IMR-90 (cell line): ENCODE measurements around the gene AKAP1. TPM values are rescaled to one million over a fixed set of nuclear protein-coding genes. Genes with fewer than 3 reads are reported as not detected.
A peak's percentile ranks its signal among the peaks of the same experiment; 100 is the strongest.

ENCODE experiments used
- ATAC-seq: fragments of 200-7000 bp; cut with Tn5 transposase; 2 replicates; pipeline ENCODE4 v1.9.1; 2020; ENCODE audit warnings: low read depth, mild to moderate bottlenecking, moderate library complexity
- BruUV-seq: library from RNA; stranded (reverse); fragments of 400-500 nt; replicated peaks from 2 replicates; lab custom pipeline; 2021; lab: Mats Ljungman, UMichigan
- CTCF ChIA-PET: fragments of 300-600 bp; formaldehyde crosslinking; extraction: SDS; loops from one replicate; lab custom pipeline; 2021; ENCODE audit warnings: antibody characterized with exemption; lab: Yijun Ruan, JAX
- POLR2A ChIA-PET: fragments of 300-600 bp; sonication (Branson Sonifier 250); formaldehyde crosslinking; loops from one replicate; lab custom pipeline; 2022; ENCODE audit warnings: antibody characterized with exemption; ENCODE audit not compliant: unreplicated experiment; lab: Charles Lee
- DNase-seq: peaks from one replicate; pipeline ENCODE4 v3.0.0; 2013
- H2AFZ ChIP-seq: replicated peaks from 2 replicates; pipeline ENCODE3; 2013; ENCODE audit warnings: low read length, mild to moderate bottlenecking; ENCODE audit not compliant: poor library complexity
- H2AK5ac ChIP-seq: 2 replicates; pipeline ENCODE4 v1.6.1; 2013; ENCODE audit warnings: low read depth, low read length, inconsistent platforms
- H2AK9ac ChIP-seq: replicated peaks from 2 replicates; pipeline ENCODE3; 2013; ENCODE audit warnings: mild to moderate bottlenecking, low read depth, low read length, moderate library complexity; ENCODE audit not compliant: poor library complexity
- H2BK120ac ChIP-seq: 2 replicates; pipeline ENCODE4 v1.6.1; 2013; ENCODE audit warnings: low read depth, low read length, inconsistent platforms
- H2BK15ac ChIP-seq: 3 replicates; pipeline ENCODE4 v1.6.1; 2013; ENCODE audit warnings: low read depth, low read length, inconsistent platforms
- H2BK20ac ChIP-seq: 2 replicates; pipeline ENCODE4 v1.6.1; 2013; ENCODE audit warnings: low read depth, mild to moderate bottlenecking, inconsistent platforms, low read length, moderate library complexity
- H2BK5ac ChIP-seq: 2 replicates; pipeline ENCODE4 v1.6.1; 2013; ENCODE audit warnings: mild to moderate bottlenecking, low read depth, low read length, inconsistent platforms; ENCODE audit not compliant: poor library complexity, severe bottlenecking
- H3K14ac ChIP-seq: replicated peaks from 2 replicates; pipeline ENCODE4 v1.6.1; 2013; ENCODE audit warnings: low read depth, low read length, inconsistent platforms
- H3K18ac ChIP-seq: 2 replicates; pipeline ENCODE4 v1.6.1; 2013; ENCODE audit warnings: low read depth, low read length, control low read depth
- H3K23ac ChIP-seq: 2 replicates; pipeline ENCODE4 v1.6.1; 2013; ENCODE audit warnings: low read depth, low read length, inconsistent platforms
- H3K27ac ChIP-seq: 2 replicates; pipeline ENCODE4 v1.5.1; 2013; ENCODE audit warnings: mild to moderate bottlenecking, control low read depth, low read length; ENCODE audit not compliant: insufficient read depth
- H3K27me3 ChIP-seq: 2 replicates; pipeline ENCODE4 v1.6.1; 2013; ENCODE audit warnings: low read length; ENCODE audit not compliant: control insufficient read depth, insufficient read depth
- H3K36me3 ChIP-seq: 2 replicates; pipeline ENCODE4 v1.6.1; 2013; ENCODE audit warnings: low read length, mixed read lengths; ENCODE audit not compliant: control insufficient read depth, insufficient read depth
- H3K4ac ChIP-seq: 2 replicates; pipeline ENCODE4 v1.6.1; 2013; ENCODE audit warnings: low read depth, low read length, inconsistent platforms
- H3K4me1 ChIP-seq: 2 replicates; pipeline ENCODE4 v1.6.1; 2013; ENCODE audit warnings: low read length, mixed read lengths; ENCODE audit not compliant: control insufficient read depth, insufficient read depth
- H3K4me2 ChIP-seq: 2 replicates; pipeline ENCODE4 v1.6.1; 2013; ENCODE audit warnings: low read depth, mild to moderate bottlenecking, control low read depth, low read length, moderate library complexity
- H3K4me3 ChIP-seq: 2 replicates; pipeline ENCODE4 v1.5.1; 2013; ENCODE audit warnings: low read depth, mild to moderate bottlenecking, control low read depth, low read length, moderate library complexity; ENCODE audit not compliant: insufficient read depth
- H3K56ac ChIP-seq: 2 replicates; pipeline ENCODE4 v1.6.1; 2013; ENCODE audit warnings: low read length, inconsistent platforms; ENCODE audit not compliant: insufficient read depth; ENCODE audit errors: extremely low read depth
- H3K79me1 ChIP-seq, 2 experiments: 2 replicates each; pipeline ENCODE4 v1.6.1; 2013; ENCODE audit warnings: low read length in 2 of 2, inconsistent platforms in 1 of 2, low read depth in 1 of 2
- H3K9ac ChIP-seq: 2 replicates; pipeline ENCODE4 v1.6.1; 2013; ENCODE audit warnings: low read depth, low read length, control low read depth
- H3K9me1 ChIP-seq: 2 replicates; pipeline ENCODE4 v1.6.1; 2013; ENCODE audit warnings: low read length, inconsistent platforms; ENCODE audit not compliant: insufficient read depth
- H3K9me3 ChIP-seq: 2 replicates; pipeline ENCODE4 v1.6.1; 2013; ENCODE audit warnings: low read length; ENCODE audit not compliant: control insufficient read depth, insufficient read depth
- H4K20me1 ChIP-seq: 2 replicates; pipeline ENCODE4 v1.6.1; 2013; ENCODE audit warnings: low read length, inconsistent platforms; ENCODE audit not compliant: insufficient read depth
- H4K5ac ChIP-seq: 2 replicates; pipeline ENCODE4 v1.6.1; 2013; ENCODE audit warnings: mild to moderate bottlenecking, low read depth, low read length, control low read depth
- H4K8ac ChIP-seq, 2 experiments: 2 replicates each; pipeline ENCODE4 v1.6.1; 2013; ENCODE audit warnings: low read depth in 2 of 2, low read length in 2 of 2, control low read depth in 1 of 2, inconsistent platforms in 1 of 2
- H4K91ac ChIP-seq: 2 replicates; pipeline ENCODE4 v1.6.1; 2013; ENCODE audit warnings: low read depth, low read length, inconsistent platforms; ENCODE audit not compliant: insufficient read depth
- BHLHE40 ChIP-seq: fragments of 150-350 bp; IDR thresholded peaks from 2 replicates; pipeline ENCODE4 v1.6.1; 2016; ENCODE audit warnings: mild to moderate bottlenecking, low read depth, low read length
- FOS ChIP-seq: fragments of 150-350 bp; IDR thresholded peaks from 2 replicates; pipeline ENCODE4 v1.6.1; 2016; ENCODE audit warnings: low read depth, low read length
- MXI1 ChIP-seq: IDR thresholded peaks from 2 replicates; pipeline ENCODE4 v1.6.1; 2012; ENCODE audit warnings: low read depth, mild to moderate bottlenecking, low read length, moderate library complexity, borderline replicate concordance
- POLR2A ChIP-seq: IDR thresholded peaks from 2 replicates; pipeline ENCODE4 v1.6.1; 2012; ENCODE audit warnings: mild to moderate bottlenecking, low read depth, low read length
- RAD21 ChIP-seq: IDR thresholded peaks from 2 replicates; pipeline ENCODE4 v1.6.1; 2012; ENCODE audit warnings: low read length, improper control_type of control experiment
- RCOR1 ChIP-seq: IDR thresholded peaks from 2 replicates; pipeline ENCODE4 v1.6.1; 2012; ENCODE audit warnings: mild to moderate bottlenecking, low read length, improper control_type of control experiment; ENCODE audit not compliant: insufficient replicate concordance
- WGBS, 2 experiments: methylation state at CpG; one replicate each; pipeline versions ENCODE4 v1.1.5 to v1.1.7; 2013; ENCODE audit warnings: missing lambda C conversion rate in 2 of 2; ENCODE audit not compliant: insufficient read length in 1 of 2; ENCODE audit errors: extremely low coverage in 2 of 2; 5-methylcytosine and 5-hydroxymethylcytosine counted together
- dilution Hi-C: fragments of 300-500 bp; cut with HindIII; formaldehyde crosslinking; loops from one replicate; pipeline ENCODE4 v1.14.3; 2018; ENCODE audit warnings: low sequenced_read_pairs; ENCODE audit not compliant: unreplicated experiment
- in situ Hi-C: fragments of 300-500 bp; cut with MboI; formaldehyde crosslinking; loops from 3 replicates; pipeline ENCODE4 v1.14.3; 2019; ENCODE audit warnings: low sequenced_read_pairs, inconsistent platforms, mixed read lengths
- intact Hi-C: fragments of 100-400 bp; cut with micrococcal nuclease; formaldehyde crosslinking; loops from 2 replicates; pipeline ENCODE4 v1.10.0; 2022
- polyA plus RNA-seq, 3 experiments: library from polyadenylated mRNA; depleted of rRNA; stranded (reverse); fragments of >200 nt; gene quantifications; 2 replicates each; pipeline ENCODE4 v1.2.3, GENCODE V29; 2012; ENCODE audit warnings: low replicate concordance in 1 of 3
- total RNA-seq: library from RNA; depleted of rRNA; stranded (reverse); fragments of >200 nt; gene quantifications from 2 replicates; pipeline ENCODE4 v1.2.3, GENCODE V29; 2012

Gene AKAP1
- total and polyA plus RNA-seq, 2 of the 4 experiments (the other 2 are of a cell fraction): 10.2 to 17.4 TPM

- Histone ChIP-seq H4K5ac (no peak overlapping the region), H3K56ac (no peak overlapping the region), H3K18ac (no peak overlapping the region), H2BK15ac (no peak overlapping the region), H4K8ac (no peak overlapping the region), H3K27me3 (peaks cover 5% of the 10 kb centered on the region), H3K9me3 (no peaks in the 10 kb centered on the region), H2BK120ac (no peak overlapping the region), H4K20me1 (no peaks in the 10 kb centered on the region), H3K9ac (no peak overlapping the region), H2BK20ac (no peak overlapping the region), H2AK9ac (no peak overlapping the region), H3K4me1 (no peaks in the 10 kb centered on the region), H3K9me1 (no peaks in the 10 kb centered on the region), H4K91ac (no peak overlapping the region), H2AFZ (peak overlapping the region; percentile 7), H3K4ac (no peak overlapping the region), H3K14ac (no peak overlapping the region), H3K79me1 (no peaks in the 10 kb centered on the region), H2BK5ac (no peak overlapping the region), H3K4me3 (no peak overlapping the region), H3K36me3 (no peaks in the 10 kb centered on the region), H3K4me2 (no peak overlapping the region), H2AK5ac (no peak overlapping the region), H3K23ac (no peak overlapping the region), H3K27ac (no peak overlapping the region)
- ChIA-PET POLR2A (interaction anchor here (0.6 kb wide), 1 partner anchor 346 kb away, joined by 4 read pairs; no protein-coding TSS in a partner anchor), CTCF (no interaction called here)
- in situ Hi-C loops: no loop called here
- intact Hi-C loops: no loop called here
- TF ChIP-seq MXI1 (no peak), POLR2A (no peak), RAD21 (no peak), RCOR1 (no peak), BHLHE40 (no peak), FOS (no peak)
- dilution Hi-C loops: no loop called here
- no peak for DNase-seq
- WGBS, 2 experiments: no CpG with 5 or more reads among the region's 9 CpGs
- no TSS peak for BruUV-seq
- no peak for ATAC-seq
Observed at GRCh38 chr17:57166803-57167202, 81.8 kb downstream of the AKAP1 start.
